Astrocyte (in vitro differentiated cells and primary cell): ENCODE results near the gene TTPAL. TPM values are rescaled to one million over a fixed set of nuclear protein-coding genes. Genes with fewer than 3 reads are reported as not detected.

Experiments
- DNase-seq: peaks from one replicate; pipeline ENCODE4 v3.0.0-alpha.2; 2010; ENCODE audit warnings: low read depth
- FAIRE-seq: peaks from 2 replicates; lab custom pipeline; 2011; peaks lifted over from hg19 to GRCh38; lab: Jason Lieb, UNC
- H2AFZ ChIP-seq: 2 replicates; pipeline ENCODE4 v1.6.0; 2012; ENCODE audit warnings: low read depth, low read length, inconsistent platforms
- H3K27ac ChIP-seq: 2 replicates; pipeline ENCODE4 v1.5.1; 2011; ENCODE audit warnings: low read depth, low read length, inconsistent platforms
- H3K27me3 ChIP-seq: 2 replicates; pipeline ENCODE4 v1.6.0; 2011; ENCODE audit warnings: low read length, inconsistent platforms; ENCODE audit not compliant: insufficient read depth
- H3K36me3 ChIP-seq: 2 replicates; pipeline ENCODE4 v1.5.1; 2011; ENCODE audit warnings: low read length, inconsistent platforms; ENCODE audit not compliant: insufficient read depth
- H3K4me1 ChIP-seq: 2 replicates; pipeline ENCODE4 v1.5.1; 2011; ENCODE audit warnings: low read length, inconsistent platforms; ENCODE audit not compliant: insufficient read depth
- H3K4me2 ChIP-seq: 2 replicates; pipeline ENCODE4 v1.6.0; 2012; ENCODE audit warnings: low read length, inconsistent platforms
- H3K4me3 ChIP-seq: 2 replicates; pipeline ENCODE4 v1.5.1; 2011; ENCODE audit warnings: low read depth, mild to moderate bottlenecking, low read length, inconsistent platforms; ENCODE audit not compliant: insufficient read depth
- H3K79me2 ChIP-seq: 2 replicates; pipeline ENCODE4 v1.6.0; 2012; ENCODE audit warnings: mild to moderate bottlenecking, low read length, inconsistent platforms; ENCODE audit not compliant: insufficient read depth
- H3K9ac ChIP-seq: 2 replicates; pipeline ENCODE4 v1.6.0; 2012; ENCODE audit warnings: mild to moderate bottlenecking, low read length, inconsistent platforms
- H3K9me3 ChIP-seq: 2 replicates; pipeline ENCODE4 v1.5.1; 2012; ENCODE audit warnings: low read depth, mild to moderate bottlenecking, low read length, inconsistent platforms; ENCODE audit not compliant: insufficient read depth
- H4K20me1 ChIP-seq: 2 replicates; pipeline ENCODE4 v1.6.0; 2012; ENCODE audit warnings: low read length, inconsistent platforms; ENCODE audit not compliant: insufficient read depth
- H3K27ac Mint-ChIP-seq: one replicate; pipeline ENCODE4 v1.8.0; 2021; ENCODE audit warnings: mild to moderate bottlenecking, mixed read lengths; ENCODE audit not compliant: unreplicated experiment
- H3K27me3 Mint-ChIP-seq: one replicate; pipeline ENCODE4 v1.8.0; 2021; ENCODE audit warnings: low read depth, mixed read lengths; ENCODE audit not compliant: unreplicated experiment
- H3K36me3 Mint-ChIP-seq: one replicate; pipeline ENCODE4 v1.8.0; 2021; ENCODE audit warnings: low read depth, mixed read lengths; ENCODE audit not compliant: unreplicated experiment
- H3K4me1 Mint-ChIP-seq: one replicate; pipeline ENCODE4 v1.8.0; 2021; ENCODE audit warnings: low read depth, mixed read lengths; ENCODE audit not compliant: unreplicated experiment
- H3K4me3 Mint-ChIP-seq: one replicate; pipeline ENCODE4 v1.8.0; 2021; ENCODE audit warnings: mild to moderate bottlenecking, moderate library complexity, mixed read lengths; ENCODE audit not compliant: unreplicated experiment
- H3K9me3 Mint-ChIP-seq: one replicate; pipeline ENCODE4 v1.8.0; 2021; ENCODE audit warnings: mild to moderate bottlenecking, mixed read lengths; ENCODE audit not compliant: unreplicated experiment
- CTCF ChIP-seq: IDR thresholded peaks from 2 replicates; pipeline ENCODE4 v1.5.1; 2011; ENCODE audit warnings: low read depth, mild to moderate bottlenecking, inconsistent platforms, low read length, moderate library complexity; ENCODE audit not compliant: insufficient read depth
- EZH2 ChIP-seq: IDR thresholded peaks from 2 replicates; pipeline ENCODE4 v1.6.1; 2012; ENCODE audit warnings: mild to moderate bottlenecking, low read length, inconsistent platforms; ENCODE audit not compliant: insufficient read depth
- total RNA-seq: library from RNA; stranded (reverse); gene quantifications from 2 replicates; pipeline ENCODE4 v1.2.1, GENCODE V29; 2021

TTPAL gene
- total RNA-seq, 1 donor from 2014 or later, result 23.3 TPM

DNA sequence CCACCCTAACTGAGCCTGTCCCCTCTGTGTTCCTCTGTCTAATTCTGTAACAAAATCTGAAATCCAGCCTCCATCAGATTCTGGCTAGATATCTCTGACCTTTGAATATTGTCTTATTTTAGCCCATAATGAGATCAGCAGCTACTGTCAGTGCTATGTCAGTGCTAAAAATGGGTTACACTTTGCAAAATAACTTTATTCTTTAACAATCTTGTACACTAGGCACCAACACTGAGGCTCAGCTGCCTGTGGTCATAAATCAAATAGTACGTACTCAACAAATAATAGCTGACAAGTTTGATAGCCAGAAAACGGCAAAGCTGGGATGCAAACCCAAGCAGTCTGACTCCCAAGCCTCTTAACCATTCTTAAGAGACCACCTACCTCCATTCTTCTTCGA, 22.1 kb downstream of the TTPAL start:
- Histone ChIP-seq H3K4me1 (peaks cover 56% of the 10 kb centered on the region), H4K20me1 (peaks cover 5% of the 10 kb centered on the region), H3K9me3 (no peaks in the 10 kb centered on the region), H2AFZ (no peak overlapping the region), H3K79me2 (peaks cover 3% of the 10 kb centered on the region), H3K9ac (peak overlapping the region; percentile 77), H3K4me2 (peak overlapping the region; percentile 64), H3K27ac (peak overlapping the region; percentile 98), H3K4me3 (no peak overlapping the region), H3K36me3 (peaks cover 29% of the 10 kb centered on the region), H3K27me3 (no peaks in the 10 kb centered on the region)
- H3K9me3 Mint-ChIP-seq, result peaks cover 2% of the 10 kb centered on the region
- FAIRE-seq (no peak), DNase-seq (no peak)
- H3K4me1 Mint-ChIP-seq, result peaks cover 46% of the 10 kb centered on the region
- no peak overlapping the region for H3K4me3 Mint-ChIP-seq
- peak overlapping the region; percentile 19 for H3K27ac Mint-ChIP-seq
- no peaks in the 10 kb centered on the region for H3K27me3 Mint-ChIP-seq
- H3K36me3 Mint-ChIP-seq, result peaks cover 14% of the 10 kb centered on the region
- TF ChIP-seq EZH2, result no peak
- no peak for TF ChIP-seq CTCF

GRCh38 chr20:44500221-44500620, 24.5 kb downstream of the TTPAL start:
- no peak overlapping the region for H3K27ac ChIP-seq
- Mint-ChIP-seq H3K4me1 (peaks cover 33% of the 10 kb centered on the region), H3K27ac (no peak overlapping the region), H3K4me3 (no peak overlapping the region), H3K9me3 (peaks cover 2% of the 10 kb centered on the region), H3K36me3 (peaks cover 25% of the 10 kb centered on the region), H3K27me3 (no peaks in the 10 kb centered on the region)
- H3K4me2 ChIP-seq, result no peak overlapping the region
- no peak overlapping the region for H3K9ac ChIP-seq
- no peak overlapping the region for H3K4me3 ChIP-seq
- FAIRE-seq (no peak), DNase-seq (no peak)
- H3K27me3 ChIP-seq, result no peaks in the 10 kb centered on the region
- H3K36me3 ChIP-seq, result peaks cover 52% of the 10 kb centered on the region
- no peaks in the 10 kb centered on the region for H3K9me3 ChIP-seq
- H4K20me1 ChIP-seq, result peaks cover 5% of the 10 kb centered on the region
- H3K79me2 ChIP-seq, result peaks cover 3% of the 10 kb centered on the region
- H3K4me1 ChIP-seq, result peaks cover 41% of the 10 kb centered on the region
- no peak for TF ChIP-seq CTCF
- no peak for TF ChIP-seq EZH2
- H2AFZ ChIP-seq, result no peak overlapping the region

GRCh38 chr20:44501448-44501847, 25.8 kb downstream of the TTPAL start:
- peak overlapping the region; percentile 62 for H3K9ac ChIP-seq
- H3K79me2 ChIP-seq, result peaks cover 3% of the 10 kb centered on the region
- no peaks in the 10 kb centered on the region for H3K27me3 ChIP-seq
- Mint-ChIP-seq H3K4me3 (no peak overlapping the region), H3K4me1 (peaks cover 22% of the 10 kb centered on the region), H3K27me3 (no peaks in the 10 kb centered on the region), H3K9me3 (peaks cover 2% of the 10 kb centered on the region), H3K27ac (peak overlapping the region; percentile 22), H3K36me3 (peaks cover 28% of the 10 kb centered on the region)
- H2AFZ ChIP-seq, result no peak overlapping the region
- no peak overlapping the region for H3K4me3 ChIP-seq
- H3K4me1 ChIP-seq, result peaks cover 29% of the 10 kb centered on the region
- peak overlapping the region; percentile 19 for H3K4me2 ChIP-seq
- TF ChIP-seq CTCF (no peak), EZH2 (no peak)
- H3K27ac ChIP-seq, result peak overlapping the region; percentile 63
- H3K9me3 ChIP-seq, result no peaks in the 10 kb centered on the region
- peaks cover 5% of the 10 kb centered on the region for H4K20me1 ChIP-seq
- peaks cover 52% of the 10 kb centered on the region for H3K36me3 ChIP-seq
- DNase-seq (peak; percentile 90), FAIRE-seq (peak; percentile 13)
